Retinal pigment epithelial cell (primary cell): Measurements from ENCODE around the gene PTGDR2.
"Not testable (repeated sequence)": the region's sequence is repeated elsewhere in the genome, so short reads cannot be mapped to it uniquely, and the experiment has no call there.

Experiments used
- DNase-seq: peaks from one replicate; pipeline ENCODE4 v3.0.0-alpha.2; 2010; ENCODE audit warnings: low read depth
- H3K4me3 ChIP-seq: 2 replicates; pipeline ENCODE4 v1.5.1; 2011; ENCODE audit warnings: mild to moderate bottlenecking, low read length, control low read depth, moderate library complexity
- TF ChIP-seq, protein P1 (sequence below): conservative IDR thresholded peaks from 2 replicates; pipeline ENCODE4 v1.5.1; 2011; ENCODE audit warnings: low read depth, low read length, control low read depth, inconsistent platforms

The PTGDR2 gene

DNA sequence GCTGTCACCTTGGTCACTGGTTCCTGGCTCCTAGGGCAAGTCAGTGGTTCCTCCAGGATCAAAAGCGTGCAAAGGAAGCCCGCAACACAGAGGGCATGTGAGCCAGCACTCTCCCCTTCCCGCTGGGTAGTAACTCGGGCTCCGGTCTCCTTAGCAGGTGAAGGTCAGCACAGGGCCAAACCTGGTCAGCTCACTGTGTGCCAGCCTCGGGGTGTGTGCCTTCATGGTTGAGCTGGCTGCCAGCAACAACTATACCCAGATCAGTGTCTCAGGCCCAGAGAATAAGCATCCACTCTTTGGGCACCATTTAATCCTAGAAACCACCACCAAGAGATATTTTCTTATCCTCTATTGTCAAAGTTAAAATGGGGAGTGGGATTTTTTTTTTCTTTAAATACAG lies 30.0 kb downstream of the PTGDR2 start:
- no peak overlapping the region for H3K4me3 ChIP-seq
- TF ChIP-seq, protein P1, sequence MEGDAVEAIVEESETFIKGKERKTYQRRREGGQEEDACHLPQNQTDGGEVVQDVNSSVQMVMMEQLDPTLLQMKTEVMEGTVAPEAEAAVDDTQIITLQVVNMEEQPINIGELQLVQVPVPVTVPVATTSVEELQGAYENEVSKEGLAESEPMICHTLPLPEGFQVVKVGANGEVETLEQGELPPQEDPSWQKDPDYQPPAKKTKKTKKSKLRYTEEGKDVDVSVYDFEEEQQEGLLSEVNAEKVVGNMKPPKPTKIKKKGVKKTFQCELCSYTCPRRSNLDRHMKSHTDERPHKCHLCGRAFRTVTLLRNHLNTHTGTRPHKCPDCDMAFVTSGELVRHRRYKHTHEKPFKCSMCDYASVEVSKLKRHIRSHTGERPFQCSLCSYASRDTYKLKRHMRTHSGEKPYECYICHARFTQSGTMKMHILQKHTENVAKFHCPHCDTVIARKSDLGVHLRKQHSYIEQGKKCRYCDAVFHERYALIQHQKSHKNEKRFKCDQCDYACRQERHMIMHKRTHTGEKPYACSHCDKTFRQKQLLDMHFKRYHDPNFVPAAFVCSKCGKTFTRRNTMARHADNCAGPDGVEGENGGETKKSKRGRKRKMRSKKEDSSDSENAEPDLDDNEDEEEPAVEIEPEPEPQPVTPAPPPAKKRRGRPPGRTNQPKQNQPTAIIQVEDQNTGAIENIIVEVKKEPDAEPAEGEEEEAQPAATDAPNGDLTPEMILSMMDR = no peak
- no peak for DNase-seq

DNA sequence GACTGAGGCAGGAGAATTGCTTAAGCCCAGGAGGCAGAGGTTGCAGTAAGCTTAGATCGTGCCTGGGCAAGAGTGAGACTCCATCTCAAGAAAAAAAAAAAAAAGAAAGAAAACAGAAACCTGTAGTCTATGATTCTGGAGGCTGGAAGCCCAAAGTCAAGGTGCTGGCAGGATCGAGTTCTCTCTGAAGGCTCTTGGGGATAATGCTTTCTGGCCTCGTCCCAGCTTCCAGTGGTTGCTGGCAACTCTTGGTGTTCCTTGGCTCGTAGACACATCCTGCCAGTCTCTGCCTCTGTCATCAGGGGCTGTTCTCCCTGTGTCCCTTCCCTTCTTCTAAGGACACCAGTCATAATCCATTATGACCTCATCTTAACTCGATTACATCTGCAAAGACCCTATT lies 30.6 kb downstream of the PTGDR2 start:
- TF ChIP-seq, protein P1 = no peak
- H3K4me3 ChIP-seq = no peak overlapping the region
- no peak for DNase-seq

DNA sequence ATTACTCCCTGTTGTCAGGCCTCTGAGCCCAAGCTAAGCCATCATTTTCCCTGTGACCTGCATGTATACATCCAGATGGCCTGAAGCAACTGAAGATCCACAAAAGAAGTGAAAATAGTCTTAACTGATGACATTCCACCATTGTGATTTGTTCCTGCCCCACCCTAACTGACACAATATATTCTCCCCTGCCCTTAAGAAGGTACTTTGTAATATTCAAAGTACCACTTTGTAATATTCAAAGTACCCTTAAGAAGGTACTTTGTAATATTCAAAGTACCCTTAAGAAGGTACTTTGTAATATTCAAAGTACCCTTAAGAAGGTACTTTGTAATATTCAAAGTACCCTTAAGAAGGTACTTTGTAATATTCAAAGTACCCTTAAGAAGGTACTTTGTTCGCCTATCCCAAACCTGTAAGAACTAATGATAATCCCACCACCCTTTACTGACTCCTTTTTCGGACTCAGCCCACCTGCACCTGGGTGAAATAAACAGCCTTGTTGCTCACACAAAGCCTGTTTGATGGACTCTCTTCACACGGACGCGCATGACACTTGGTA lies 31.9 kb downstream of the PTGDR2 start:
- DNase-seq, H3K4me3 ChIP-seq: not testable (repeated sequence)

DNA sequence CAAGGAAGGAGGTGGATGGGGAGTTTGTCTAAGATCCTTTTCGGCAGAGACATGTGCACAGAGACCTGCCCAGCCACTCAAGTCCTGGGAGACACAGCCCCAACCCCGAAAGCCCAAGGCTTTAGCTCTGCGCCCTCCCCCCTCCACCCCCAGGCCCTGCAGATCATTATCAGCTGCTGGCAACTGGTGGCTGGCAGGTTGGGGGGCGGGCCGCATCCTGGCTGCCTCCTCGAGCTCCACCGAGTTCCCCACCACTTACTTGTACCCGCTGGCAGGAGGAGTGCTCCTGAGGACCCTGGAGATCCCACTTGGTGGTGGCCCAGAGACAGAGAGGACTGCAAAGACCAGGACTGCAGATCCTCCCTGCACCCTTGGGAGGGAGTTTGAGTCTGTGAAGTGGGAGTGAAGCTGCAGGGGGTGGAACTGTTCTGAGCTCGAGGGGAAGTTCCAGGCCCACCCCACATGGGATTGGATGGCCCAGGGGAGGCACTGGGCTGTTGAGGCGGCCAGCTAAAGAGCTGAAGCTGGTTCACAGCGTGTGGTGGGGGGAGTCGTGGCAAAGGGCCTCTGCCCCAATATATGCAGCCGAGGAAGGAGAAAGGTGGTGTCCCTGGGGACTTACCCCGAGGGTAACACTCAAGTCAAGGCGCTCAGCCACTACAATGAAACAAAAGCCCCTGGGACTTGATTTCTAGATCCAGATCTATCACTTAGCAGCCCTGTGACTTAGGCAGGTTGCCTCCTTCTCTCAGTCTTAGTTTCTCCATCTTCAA lies 33.7 kb downstream of the PTGDR2 start:
- no peak overlapping the region for H3K4me3 ChIP-seq
- no peak for DNase-seq
- TF ChIP-seq, protein P1 = no peak

DNA sequence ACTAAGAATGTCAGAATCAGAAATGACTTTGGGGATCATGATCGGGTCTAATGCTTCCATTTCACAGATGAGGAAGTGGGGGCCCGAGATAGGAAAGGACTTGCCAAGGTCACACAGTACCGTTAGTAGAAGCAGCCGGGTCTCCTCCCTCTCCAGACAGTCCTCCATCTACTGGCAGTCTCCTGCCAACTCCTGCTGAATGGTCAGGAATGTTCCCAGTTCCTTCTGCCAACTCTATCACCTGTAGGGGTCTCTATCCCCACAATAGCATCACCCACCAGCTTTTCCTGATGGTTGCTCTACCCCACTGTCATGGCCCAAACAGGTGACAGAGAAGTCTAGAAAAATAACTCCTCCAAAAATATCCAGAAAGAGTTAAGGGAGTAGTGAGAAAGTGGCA lies 37.7 kb downstream of the PTGDR2 start:
- DNase-seq = no peak
- TF ChIP-seq, protein P1 = no peak

DNA sequence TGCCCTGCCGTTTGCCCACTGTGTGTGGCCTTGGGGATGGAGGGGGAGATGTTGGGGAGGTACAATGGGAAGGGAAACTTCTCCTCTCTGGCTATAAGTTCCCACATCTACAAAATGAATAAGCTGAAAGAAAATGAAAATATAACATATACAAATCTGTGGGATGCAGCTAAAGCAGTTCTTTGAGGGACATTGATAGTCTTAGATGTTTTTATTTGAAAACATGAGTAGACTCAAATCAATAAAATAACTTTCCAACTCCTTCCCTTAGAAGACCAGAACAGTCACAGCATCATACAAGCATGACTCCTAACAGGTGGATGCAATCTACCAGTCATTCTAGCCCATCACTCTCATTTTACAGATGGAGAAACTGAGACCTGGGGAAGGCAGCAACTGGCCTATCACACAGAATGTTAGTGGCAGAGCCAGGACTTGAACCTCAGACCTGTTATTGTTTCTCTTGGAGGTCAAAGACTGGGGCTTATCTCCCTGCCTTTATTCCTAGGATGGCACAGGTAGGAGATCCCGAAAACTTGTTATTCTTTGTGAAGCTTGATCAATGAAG lies 39.1 kb downstream of the PTGDR2 start:
- TF ChIP-seq, protein P1 = no peak
- DNase-seq = no peak
- H3K4me3 ChIP-seq = no peak overlapping the region

More for the DNA sequence above, 37.7 kb downstream of the PTGDR2 start:
- H3K4me3 ChIP-seq = no peak overlapping the region

DNA sequence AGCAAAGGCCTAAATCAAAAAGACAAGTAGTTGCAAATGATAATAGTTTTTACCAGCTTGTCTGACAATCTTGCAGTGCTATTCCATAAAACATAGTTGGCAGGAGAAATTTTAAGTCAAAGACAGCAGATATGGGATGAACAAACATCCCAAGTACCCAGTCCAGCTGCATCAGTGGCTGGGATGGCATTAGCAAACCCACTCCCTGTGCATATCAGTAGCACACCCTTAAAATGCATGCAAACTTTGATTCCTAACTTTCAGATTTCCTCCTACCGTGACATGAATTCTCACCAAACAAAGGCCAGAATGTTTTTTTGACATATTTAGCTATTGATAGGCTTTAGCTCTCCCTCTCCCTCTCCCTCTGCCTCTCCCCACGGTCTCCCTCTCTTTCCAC lies 41.6 kb downstream of the PTGDR2 start:
- no peak for DNase-seq
- TF ChIP-seq, protein P1 = no peak
- H3K4me3 ChIP-seq = no peak overlapping the region
